Stimulated activated CD4-positive, alpha-beta T cell treated with anti-CD3 and anti-CD28 coated beads, Interleukin-15, amount 100 ng/mL, for 48 hours (primary cell): ENCODE measurements around the gene NTRK3.

ENCODE experiments used
- DNase-seq, 2 donors: peaks; one replicate each; pipeline ENCODE4 v3.0.0-alpha.2; 2020; ENCODE audit warnings: low read depth in 2 of 2

The NTRK3 gene

DNA sequence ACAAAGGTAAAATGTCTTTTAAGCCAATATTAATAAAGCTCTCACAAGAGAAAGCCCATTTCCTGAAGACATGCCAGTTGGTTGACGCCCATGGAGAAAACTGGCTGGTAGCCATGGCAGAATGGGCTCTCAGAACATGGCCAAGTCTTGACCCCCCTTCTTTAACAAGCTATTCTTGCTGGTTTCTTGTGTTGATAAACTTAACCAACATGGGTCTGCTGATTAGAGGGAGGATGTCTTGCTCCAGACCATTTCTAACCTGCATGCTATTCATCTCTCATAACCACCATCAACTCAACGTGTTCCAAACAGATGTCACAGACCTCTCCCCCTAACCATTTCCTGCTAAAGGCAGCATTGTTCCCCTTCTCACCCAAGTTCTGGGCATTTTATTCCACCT lies 25.7 kb downstream of the NTRK3 start:
- no peak for DNase-seq

DNA sequence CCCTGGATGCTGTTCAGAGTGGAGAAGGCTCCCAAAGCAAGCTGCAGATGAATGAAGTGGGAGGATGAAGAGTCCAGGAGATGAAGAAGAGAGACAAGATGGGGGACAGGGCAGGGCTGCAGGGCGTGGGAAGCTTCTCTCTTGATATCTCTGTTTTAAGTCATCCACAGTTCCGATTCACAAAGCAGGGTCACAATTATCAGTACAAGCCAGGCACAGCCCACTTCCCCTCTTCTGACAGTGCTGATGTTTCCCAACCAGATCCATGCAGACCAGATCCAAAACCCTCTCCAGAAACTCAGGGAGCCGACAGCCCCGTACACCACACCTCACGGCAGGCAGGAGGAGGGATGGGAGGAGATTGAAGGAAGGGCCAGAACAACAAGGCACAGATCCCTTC lies 31.1 kb downstream of the NTRK3 start:
- DNase-seq = no peak

DNA sequence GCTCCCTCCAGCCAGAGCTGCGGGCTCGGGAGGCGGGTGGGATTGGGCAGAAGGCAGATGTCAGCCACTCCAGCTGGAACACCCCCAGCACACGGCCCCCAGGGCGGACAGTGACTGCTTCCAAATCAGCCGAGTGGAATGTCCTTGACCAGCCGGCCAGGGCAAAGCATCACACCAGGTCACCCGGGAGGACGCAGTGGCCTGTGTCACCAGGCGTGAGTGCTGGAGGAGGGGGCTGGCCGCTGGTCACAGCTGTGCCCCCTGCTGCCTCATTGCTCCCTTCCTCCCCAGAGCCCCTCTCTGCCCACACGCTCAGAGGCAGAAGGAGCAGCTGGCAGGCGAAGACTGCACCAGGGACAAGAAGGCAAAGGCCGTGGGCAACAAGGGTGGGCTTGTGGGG lies 33.5 kb downstream of the NTRK3 start:
- no peak for DNase-seq

DNA sequence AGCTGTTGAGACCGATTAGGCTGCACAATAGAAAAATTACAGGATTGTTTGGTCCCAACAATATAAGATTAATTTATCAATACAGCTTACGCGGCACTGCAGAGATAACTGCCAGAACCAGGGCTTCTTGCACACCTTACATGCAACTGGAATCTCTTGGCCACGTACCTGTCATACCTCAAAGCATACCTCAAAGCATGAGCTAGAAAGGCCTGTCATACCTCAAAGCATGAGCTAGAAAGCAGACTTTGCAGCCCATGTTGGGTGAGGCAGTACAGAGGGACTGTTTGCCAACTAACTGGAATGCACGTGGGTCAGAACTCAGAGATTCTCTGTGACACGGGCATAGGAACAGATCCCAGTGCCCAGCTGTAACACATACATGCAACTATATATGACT lies 34.7 kb downstream of the NTRK3 start:
- DNase-seq = no peak

DNA sequence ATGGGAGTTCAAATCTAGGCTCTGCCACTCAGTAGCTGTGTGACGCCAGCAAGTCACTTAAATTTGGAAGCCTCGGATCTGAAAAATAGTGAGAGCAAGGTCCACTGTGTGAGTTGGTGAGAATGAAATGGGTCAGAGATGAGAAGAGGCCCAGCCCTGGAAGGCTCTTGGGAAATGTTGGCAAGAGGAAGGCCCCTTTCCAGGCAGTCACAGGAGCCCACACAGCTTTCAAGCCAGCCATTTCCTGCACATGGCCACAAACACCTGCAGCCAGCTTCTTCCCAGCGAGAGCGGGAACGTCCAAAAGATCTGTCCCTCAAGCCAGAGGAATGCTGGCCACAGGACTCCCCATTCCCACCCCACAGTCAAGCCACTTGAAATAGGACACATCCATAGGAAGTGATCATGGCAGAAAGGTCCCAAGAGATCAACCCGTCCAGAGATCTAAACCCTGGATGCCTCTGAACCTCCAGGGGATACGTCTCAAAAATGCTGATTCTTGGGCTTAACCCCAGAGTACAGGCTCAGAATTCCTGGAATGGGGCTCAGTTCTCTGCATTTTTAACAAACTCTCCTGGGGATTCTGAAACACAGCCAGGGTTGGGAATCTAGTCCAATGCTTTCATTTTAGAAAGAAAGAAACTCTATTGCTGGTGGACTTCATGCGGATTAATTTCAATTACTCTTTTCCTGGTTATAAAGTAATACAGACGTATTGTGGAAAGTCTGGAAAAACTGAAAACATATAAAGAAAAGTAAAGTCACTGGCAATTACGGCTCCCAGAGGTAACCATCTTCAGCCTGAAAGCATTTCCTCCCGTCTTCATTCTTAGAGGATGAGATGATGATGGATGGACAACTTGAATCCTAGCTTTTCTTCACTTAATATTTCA lies 35.9 kb downstream of the NTRK3 start:
- DNase-seq = no peak

DNA sequence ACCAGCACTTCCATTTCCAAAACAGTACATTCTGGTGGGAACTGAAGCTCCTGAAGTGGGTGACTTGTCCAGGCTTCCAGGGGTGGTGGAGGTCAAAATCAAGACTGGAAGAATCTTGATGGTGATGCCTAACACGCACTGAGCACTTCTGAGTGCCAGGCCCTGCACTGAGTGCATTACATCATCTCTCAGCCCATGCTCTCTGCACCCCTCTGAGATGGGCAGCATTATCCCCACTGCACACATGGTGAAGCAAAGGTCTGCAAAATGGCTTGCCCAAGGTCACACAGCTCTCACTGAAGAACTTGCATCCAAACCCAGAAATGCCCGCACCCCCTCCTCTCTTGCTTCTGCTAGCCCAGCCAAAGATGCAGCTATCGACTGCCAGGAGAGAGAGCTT lies 36.9 kb downstream of the NTRK3 start:
- DNase-seq = no peak

DNA sequence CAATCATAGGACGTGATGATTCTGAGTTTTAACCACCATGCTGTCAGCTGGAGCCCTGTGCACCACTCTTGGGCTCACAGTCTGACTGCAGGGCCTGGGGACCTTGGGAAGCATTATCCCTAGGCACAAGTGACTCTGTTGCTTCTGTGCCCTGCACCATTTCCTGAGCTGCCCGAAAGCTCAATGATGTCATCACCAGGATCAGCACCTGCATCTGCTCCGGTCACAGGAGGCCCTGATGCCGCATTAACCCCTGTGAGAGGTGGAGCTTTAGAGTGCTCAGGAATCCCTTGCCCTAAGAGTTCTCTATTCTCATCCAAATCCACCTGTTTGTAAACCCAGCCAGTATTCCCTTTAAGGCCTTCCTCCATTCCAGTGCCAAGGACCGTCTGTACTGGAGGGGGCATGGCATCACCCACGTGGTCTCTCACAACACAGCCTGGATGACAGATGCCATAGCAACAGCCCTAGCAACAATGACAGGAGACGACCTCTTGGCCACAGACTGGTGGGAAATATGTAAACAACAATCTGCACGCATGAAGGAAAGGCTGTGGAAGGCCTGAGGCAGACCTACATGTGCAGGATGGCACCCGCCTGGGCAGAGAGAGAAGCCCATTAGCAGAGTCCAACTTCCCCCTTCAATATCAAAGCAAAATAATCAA lies 37.9 kb downstream of the NTRK3 start:
- no peak for DNase-seq

DNA sequence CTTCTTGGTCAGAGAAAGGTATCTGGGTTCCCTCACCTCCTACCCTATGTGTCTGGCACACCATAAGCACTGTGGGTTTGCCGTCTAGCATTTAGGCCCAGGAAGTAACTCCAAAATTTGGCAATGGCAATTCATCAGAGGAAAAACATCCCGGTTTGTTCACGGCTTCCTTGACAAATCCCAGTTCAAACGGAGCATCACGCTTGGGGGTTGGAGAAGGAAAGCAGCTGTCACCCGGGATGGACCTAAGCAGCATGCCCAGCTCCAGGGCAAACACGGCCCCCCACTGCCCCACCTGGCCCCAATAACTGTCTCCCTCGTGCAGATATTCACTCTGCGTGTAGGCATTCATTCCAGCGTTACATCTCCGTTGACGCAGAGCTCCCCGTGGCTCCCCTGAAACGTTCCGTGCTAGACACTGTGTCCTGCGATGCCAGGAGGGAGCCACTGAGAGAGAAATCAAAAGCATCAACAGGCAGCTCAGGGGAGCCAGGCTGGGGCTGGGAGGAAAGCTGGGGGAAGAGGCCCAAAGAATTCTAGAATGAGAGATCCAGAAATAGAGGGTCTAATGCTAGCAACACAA lies 41.4 kb downstream of the NTRK3 start:
- DNase-seq = no peak

DNA sequence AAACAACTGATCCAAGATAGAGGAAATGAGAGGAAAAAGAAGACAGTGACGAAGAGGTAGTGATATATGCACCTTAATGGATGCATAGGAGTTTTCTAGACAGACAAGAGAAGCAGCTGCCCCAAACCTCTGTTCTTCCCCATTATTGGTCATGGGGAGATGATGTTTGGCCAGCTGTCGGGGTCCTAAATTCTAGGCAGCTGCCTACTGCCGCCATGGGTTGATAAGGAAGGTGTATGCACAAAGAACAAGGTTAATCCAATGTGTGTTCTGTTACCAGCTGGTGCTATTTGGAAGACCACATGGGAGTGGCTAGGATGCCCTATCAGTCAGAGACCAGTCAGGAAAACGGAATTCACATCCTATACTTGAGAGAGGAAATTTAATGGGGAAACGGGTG lies 47.4 kb downstream of the NTRK3 start:
- no peak for DNase-seq

DNA sequence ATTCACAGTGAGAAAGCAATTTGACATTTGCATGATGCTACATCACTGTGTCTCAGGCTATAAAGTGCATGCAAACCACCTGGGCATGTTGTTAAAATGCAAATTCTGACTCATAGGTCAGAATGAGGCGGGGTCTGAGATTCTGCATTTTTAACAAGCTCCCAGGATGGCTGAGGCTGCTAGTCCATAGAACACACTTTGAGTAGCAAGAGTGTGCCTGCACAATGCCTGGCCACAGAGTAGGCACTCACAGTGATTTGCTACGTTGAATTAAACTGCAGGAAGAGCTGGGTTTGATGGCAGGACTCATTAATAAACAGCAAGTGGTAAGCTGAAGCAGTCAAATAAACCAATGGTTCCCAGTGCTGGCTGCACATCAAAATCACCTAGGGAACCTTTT lies 48.1 kb downstream of the NTRK3 start:
- DNase-seq = no peak

DNA sequence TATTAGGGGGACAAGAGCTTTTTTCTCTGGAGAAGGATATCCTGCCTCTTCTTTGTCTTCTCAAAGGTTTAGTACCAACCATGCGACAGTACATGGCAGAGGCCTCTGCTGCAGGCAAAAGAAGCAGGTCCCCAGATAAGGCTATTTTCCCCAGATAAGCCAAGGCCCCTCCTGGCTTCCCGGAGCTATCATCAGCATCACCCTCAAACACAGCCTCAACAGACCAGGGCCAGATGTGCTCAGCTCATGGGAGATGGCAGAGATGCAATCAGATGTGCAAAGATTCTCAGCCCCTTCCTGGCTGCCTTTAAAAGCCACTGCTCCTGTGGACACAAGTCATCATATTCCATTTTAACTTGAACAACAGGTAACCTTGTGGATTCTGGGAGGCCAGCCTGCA lies 49.0 kb downstream of the NTRK3 start:
- DNase-seq = no peak

DNA sequence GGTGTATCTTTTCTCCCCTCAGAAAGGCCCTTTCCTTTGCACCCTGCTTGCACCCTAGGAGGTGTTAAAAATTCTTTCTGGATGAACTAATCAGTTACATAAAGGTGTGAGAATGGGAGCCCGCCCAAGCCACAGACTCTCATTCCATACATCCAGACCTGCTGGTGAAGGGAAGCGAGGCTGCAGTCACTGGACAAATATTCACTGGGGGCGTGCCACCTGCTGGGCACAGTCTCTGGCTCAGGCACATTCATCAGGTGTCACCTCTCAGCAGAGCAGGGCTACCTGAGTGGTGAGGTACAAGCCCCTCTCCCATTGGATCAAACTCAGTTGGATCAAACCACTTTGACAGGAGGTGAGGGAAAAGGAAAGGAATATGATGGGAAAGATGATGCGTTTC lies 52.0 kb downstream of the NTRK3 start:
- DNase-seq = no peak

DNA sequence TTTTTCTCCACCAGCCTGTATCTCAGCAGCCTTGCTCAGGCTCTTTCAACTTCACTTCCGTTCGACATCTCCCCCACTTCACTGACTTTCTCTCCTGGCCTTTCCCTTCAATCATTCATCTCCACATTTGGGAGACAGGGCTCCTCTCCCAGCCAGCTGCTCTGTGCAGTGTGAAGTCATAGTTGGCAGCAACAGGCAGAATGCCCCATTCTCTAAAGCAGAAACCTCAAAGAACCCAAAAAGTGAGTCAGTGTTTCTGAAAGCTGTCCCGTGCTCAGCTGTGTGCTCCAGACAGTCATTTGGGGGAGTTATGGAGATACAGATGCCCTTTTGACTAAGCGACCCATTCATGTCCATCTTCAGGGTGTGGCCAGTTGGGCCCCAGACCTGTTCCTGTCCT lies 54.3 kb downstream of the NTRK3 start:
- DNase-seq = no peak

DNA sequence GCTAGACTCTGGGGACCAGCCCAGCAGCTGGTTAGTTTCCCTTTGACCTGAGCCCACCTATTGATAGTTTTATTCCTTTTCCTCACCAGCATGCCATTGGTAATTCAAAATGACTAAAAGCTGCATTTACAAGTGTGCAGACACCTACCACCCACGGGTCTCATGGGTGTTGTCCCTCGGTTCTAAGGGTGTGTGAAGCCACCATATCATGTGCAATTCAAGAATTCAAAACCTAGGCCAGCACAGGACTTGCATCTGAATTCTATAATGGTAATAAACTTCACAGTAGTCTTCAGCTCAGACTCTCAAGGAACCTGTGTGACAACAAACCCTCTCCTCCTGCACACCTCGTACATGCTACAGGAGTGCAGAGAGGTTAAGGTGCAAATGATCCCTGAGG lies 55.3 kb downstream of the NTRK3 start:
- no peak for DNase-seq

DNA sequence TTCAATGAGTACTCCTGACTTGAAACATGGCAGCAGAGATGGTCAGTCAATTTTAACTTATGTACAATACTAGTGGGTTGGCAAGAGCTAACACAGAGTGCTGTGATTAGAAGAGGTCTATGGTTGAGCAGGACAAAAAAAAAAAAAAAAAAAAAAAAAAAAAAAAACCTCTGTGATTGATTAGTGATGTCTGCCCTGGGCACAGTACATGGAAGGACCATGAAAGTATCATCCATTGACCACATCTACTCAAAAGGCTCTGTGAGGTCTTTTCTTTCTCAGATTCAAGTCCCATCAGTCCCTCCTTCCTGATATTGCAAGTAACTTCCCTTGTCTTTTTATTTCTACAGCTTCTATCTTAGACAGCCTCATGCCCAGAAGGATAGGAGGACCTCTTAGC lies 59.6 kb downstream of the NTRK3 start:
- DNase-seq = no peak

DNA sequence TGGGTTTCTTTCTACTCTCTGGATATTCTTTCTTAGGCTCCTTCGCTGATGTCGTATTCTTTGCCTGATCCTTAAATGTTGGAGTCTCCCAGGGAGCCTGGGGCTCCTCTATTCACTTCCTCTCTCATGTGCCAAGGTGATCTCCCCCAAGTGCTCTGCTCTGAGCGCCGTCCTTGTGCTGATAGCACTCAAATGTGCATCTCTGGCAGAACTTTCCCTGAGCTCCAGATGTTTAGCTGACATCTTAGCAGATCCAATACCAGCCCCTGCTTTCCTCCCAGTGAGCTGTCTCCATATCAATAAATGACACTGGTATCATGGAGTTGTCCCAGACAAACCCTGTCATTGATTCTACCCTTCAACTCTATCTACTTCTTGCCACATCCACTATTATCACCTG lies 62.4 kb downstream of the NTRK3 start:
- DNase-seq = no peak

DNA sequence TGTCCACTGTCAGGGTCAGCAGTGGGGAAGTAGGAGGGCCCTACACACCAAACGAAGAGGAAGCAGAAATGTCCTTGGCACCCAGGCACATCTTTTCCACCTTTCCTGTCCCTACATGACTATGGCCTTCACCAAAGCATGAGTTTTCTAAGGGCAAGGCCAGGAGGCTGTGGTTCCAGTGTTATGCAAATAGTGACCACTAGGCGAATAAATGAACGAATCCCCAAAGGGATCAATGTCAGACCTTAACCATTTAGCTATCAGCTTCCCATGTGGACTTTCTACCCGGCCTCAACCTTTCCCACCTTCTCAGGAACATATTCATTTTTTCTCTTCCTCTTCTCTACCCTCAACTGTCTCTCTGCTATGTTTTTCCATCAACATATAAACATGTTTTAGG lies 63.1 kb downstream of the NTRK3 start:
- no peak for DNase-seq

DNA sequence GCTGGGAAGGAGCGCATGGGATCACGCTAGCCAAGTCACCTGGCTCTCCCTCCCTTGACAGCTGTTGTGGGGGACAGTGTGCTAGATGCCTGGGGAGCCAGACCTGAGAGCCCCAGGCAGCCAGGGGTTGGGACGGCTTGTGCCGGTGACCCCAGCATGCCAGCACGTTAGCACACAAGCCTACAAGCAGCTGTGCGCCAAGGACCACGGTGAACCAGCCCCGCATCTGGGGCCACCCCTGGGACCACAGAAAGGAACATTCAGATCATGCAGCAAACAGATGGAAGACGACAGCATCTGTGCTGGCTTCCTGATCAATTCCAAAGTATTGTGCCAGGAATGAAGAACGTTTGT lies 64.8 kb downstream of the NTRK3 start:
- no peak for DNase-seq

DNA sequence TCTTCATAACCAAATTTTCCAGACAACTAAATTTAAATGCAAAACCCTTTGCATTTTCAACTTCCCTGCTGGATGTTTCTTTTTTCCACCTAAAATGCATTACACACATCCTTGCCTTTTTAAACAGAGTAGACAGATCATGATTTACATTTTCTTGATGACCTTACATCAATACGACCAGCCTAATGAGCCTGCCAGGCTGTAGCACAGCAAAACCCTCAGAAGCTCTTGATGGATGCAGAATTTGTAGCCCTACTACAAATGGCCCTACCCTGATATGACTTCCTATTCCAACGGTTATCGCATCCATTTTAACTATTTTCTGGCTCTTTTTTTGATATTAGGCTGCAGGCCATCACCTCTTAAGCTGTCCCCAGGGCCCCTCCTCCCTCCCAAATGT lies 66.3 kb downstream of the NTRK3 start:
- no peak for DNase-seq

DNA sequence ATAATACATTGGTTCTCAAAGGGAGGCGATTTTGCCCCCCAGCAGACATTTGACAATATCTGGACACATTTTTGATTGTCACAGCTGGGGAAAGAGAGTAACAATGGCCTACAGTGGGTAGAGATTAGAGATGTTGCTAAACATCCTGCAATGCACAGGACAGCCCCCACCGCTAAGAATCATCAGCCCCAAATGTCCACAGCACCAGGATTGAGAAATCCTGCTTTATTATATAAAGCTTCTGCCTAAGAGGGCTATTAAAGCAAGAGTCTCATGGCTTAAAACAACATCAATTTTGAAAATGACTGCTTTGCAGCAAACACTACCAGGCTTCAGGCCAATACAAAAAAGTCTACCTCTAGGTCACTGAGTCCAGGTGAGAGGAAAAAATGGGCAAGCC lies 68.2 kb downstream of the NTRK3 start:
- DNase-seq = no peak

DNA sequence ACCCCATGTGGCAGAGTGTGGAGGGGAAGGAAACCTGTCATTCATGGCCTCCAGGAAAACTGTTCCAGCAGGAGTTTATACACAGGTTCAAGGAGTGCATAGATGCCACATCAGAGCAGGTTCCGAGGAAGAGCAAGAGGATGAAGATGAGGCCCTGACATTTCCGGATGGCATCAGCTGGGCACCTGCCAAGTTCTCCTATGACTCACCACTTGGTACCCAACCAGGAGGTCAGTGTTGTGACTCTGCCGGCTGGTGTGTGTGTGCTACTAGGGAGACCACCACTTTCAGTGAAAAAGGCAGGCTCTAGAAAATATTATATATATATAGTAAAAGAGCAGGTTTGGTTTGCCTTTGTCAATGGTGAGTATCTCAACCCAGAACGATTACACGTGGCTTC lies 69.3 kb downstream of the NTRK3 start:
- no peak for DNase-seq

DNA sequence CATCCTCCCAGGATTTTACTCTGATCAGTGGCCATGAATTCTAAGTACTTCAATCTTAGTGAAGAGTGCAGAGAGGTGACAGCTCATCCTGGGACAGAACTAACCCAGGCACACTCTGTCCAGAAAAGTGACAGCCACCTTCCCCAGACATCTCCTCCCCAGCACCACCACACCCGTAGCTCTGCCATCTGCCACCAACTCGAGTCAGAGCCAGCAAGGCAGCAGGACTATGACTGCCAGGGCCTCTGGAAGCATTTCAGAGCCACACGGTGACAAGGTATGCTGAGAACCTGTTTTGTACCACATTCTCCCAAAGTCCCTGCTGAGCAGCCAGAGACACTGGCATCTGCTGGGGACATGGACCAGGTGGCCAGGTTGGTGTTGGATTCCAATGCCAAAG lies 71.0 kb downstream of the NTRK3 start:
- DNase-seq = no peak

DNA sequence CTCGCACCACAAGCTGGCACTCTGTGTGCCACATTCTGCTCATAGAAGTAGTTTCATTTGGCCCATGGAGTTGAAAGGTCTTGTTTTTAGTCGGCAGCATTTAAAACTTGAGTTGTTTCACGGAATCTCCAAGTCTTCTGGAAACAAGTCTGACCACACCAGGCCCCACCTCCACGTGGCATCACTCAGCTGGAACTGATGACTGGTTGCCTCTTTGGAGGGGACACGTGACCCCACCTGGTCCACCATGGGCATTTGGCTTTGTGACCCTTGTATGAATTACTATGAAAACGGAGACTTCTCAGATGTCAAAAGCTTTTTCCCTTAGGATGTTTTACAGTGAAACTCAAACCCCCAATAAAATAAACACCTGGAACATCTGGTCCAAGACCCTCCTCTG lies 74.9 kb downstream of the NTRK3 start:
- DNase-seq = no peak
